Glomerular endothelial cell (primary cell): Measurements from ENCODE around the gene ARRDC1. TPM values are rescaled to one million over a fixed set of nuclear protein-coding genes. Genes with fewer than 3 reads are reported as not detected.
"Not testable (repeated sequence)": the region's sequence is repeated elsewhere in the genome, so short reads cannot be mapped to it uniquely, and the experiment has no call there.

Source experiments
- DNase-seq: peaks from one replicate; pipeline ENCODE4 v3.0.0-alpha.2; 2011; ENCODE audit warnings: low read depth, low spot score; ENCODE audit errors: extremely low read depth
- total RNA-seq: library from RNA; depleted of rRNA; stranded (reverse); fragments of >200 nt; gene quantifications from 2 replicates; pipeline ENCODE4 v1.2.3, GENCODE V29; 2015

The ARRDC1 gene
- total RNA-seq, 1 donor from 2014 or later, result 49.8 TPM

DNA sequence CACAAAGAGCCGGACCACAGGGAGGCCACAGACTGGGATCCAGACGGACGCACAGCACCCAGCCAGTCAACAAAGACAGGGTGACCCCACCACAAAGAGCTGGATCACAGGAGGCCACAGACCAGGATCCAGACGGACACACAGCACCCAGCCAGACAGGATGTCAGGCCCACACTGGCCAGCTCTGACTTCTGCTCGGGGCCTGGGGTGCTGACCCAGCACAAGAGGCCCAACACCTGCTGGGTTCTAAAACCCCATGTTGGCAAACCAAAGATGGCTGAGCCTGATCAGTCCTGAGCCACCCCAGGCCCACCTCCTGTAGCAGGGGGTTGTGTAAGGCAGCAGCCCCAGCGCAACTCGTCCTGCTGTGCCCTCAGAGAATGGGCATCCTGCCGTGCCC, 21.5 kb upstream of the ARRDC1 start:
- no peak for DNase-seq

DNA sequence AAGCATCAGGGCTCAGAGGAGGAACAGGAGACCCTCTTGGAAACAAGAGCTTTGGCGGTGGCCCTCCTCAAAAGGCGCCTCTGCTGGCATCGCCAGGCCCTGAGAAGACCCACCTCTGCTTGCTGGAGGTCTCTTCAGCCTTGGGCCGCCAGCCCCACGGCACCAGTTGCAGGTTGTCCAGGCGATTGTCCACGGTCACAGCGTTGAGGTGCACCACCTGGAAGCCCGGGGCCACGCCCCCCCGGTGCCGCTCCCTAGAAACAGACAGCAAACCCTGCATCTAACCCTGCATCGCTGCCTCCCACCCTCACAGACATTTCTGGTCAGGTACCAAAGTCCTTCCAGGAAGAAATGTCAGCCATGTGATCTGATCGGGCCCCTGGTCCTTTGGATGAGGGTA, 18.6 kb upstream of the ARRDC1 start:
- DNase-seq, result no peak

DNA sequence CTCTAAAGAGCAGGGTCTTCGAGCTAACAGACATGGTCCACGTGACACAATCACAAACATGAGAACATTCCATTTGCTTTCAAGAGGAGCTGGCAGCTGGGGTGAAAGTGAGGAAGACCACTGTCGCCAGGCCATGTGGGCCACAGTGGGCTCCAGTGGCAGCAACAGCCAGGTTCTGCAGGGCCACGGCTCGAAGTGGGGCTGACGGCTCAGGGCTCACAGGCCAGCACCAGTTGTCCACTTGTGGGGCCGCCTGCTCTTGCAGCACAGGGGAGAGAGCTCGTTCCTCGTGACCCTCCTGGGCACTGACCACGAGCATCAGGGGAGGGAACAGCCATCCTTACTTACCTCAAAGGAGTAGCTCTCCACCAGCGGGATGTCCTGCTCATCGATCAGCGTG, 17.2 kb upstream of the ARRDC1 start:
- DNase-seq, result no peak

DNA sequence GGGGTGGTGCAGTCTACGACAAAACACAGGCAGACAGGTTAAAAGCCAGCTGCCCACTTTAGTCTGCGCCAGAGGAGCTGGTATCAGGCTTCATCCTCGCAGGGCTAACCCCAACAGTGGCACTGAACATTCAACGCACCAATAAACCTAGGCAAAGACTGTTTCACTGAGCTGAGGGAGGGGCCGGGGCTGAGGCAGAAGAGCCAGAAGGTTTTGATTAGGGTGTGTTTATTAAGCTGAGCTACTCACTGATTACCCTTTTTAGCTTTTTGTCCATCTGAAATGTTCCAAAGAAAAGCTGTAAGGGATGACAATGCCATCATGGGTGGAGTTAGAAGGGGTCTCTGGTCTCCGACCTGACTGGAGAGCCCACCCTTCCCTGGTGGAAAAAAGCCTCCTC, 16.6 kb upstream of the ARRDC1 start:
- DNase-seq, result no peak

DNA sequence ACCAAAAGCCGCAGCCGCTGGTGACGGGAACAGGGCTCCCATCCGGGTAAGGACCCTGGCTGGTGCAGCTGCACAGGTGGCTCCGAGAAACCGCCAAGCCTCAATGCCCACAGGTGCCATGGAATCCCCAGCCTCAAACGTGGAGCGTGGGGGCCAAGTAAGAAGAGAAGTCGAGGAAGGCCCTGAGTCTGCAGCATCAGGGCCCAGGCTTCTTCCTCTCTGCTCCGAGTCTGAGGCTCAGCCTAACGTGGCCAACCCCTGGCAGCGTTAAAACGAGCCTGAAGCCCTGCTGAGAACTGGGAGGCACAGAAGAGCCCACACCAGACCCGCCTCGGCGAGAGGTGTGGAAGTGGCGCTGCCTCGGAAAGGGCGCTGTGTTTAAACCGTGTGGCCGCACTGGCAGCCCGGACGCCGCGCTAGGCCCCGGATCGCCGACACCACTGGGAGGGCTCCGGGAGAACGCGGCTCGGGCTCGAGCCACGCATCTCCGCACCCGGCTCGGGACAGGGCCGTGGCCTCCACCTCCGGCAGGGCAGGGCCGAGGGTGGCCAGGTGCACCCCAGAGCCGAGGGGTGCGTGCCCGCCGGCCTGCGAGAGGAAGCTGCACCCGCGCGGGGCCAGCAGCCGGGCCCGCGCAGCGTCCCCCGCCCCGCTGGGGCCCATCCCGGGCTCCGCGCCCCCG, 15.9 kb upstream of the ARRDC1 start:
- no peak for DNase-seq

DNA sequence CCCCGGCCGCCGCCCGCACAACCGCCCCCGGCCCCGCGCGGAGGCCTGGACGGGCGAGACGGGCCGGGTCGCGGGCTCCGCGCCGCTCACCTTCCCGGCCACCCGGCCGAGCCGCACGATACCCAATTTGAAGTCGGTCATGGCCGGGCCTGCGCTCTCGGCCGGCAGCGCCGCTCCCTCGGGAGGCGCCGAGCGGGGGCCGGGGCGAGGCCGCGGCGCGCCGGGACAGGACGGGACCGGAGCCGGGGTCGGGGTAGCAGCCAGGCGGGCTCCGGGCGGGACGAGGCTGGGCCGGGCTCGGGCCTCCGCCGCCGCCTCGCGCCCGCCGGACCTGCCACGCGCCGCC, 15.4 kb upstream of the ARRDC1 start:
- no peak for DNase-seq

DNA sequence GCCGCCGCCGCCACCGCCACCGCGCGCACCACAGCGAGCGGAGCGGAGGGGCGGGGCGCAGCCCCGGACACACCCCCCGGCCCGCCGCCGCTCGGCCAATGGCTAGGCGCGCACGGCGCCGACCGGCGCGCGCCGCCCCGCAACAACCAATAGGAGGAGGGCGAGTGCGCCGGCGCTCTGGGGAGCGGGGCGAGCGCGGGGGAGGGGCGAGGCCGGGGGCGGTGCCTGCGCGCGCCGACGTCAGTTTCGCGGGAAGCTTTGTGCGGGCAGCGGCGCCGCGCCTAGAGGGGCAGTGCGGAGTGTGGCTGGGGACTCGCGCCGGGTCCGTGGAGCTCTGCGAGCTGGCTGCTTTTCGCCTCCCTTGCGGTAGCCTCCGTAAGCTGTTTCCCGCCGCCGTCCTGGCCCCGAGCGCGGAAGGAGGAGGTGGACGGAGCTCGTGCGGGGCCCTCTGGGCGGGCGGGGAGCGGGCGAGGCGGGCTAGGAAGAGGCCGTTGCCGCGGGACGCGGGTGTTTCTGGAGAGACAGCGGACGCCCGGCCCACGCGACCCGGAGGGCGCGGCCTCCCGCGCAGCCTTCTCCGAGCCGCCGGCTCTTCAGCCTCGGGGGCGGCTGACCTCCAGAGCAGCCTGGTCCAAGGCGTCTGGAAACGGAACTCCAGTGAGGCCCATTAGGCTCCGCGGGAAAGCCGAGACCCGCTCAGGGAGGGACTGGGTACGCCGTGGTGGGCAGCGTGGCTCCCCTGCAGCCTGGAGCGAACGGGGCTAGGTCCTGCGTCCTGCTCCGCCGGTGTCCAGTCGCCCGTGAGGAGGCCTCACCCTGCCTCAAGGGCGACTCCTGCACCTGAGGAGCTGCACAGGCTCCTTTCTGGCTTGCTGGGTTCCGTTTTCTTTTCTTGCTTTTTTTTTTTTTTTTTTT, 14.8 kb upstream of the ARRDC1 start, which contains the start of gene ZMYND19:
Gene ZMYND19 (minus strand): TSS at position 44 of the 915 bp plus-strand sequence. CDS start 249 bp downstream, outside the sequence.
- no peak for DNase-seq

DNA sequence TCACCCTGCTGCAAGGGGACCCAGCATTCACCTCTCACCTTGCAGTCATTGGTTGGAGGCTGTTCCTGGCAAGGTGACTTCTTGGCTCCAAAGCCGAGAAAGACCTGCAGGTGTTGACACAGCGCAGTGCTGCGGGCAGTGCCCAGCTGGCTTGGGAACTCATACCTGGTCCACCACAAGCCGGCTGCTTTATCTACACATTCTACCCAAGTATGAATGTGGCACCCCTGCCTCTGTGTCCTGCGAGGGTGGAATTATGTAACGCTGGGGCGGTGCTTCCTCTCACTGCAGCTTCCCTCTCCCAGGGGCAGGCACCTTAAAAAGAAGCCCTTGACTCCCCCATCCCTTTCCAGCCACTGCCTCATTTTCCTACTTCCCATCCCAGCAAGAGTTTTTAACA, 12.7 kb upstream of the ARRDC1 start:
- no peak for DNase-seq

DNA sequence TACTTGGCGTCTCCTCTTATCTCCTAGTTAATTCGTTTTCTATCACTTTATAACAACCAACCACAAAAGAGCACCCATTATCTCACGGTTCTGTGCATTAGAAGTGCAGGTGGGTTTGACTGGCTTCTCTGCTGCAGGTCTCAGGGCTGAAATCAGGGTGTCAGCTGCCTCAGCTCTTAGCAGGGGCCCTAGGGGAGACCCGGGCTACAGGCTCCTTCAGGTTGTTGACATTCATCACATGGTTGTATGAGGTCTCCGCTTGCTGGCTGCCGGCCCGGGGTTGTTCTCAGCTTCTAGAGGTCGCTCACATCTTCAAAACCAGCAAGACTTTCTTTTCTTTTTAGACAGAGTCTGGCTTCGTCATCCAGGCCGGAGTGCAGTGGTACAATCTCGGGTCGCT, 12.3 kb upstream of the ARRDC1 start:
- no peak for DNase-seq

DNA sequence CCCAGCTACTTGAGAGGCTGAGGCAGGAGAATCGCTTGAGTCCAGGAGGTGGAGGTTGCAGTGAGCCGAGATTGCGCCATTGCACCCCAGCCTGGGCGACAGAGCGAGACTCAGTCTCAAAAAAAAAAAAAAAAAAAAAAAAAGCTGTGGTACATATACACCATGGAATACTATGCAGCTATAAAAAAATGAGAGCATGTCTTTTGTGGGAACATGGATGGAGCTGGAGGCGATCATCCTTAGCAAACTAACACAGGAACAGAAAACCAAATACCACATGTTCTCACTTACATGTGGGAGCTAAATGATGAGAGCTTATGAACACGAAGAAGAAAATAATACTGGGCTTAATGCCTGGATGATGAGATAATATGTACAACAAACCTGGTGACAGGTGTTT, 8.9 kb upstream of the ARRDC1 start:
- DNase-seq, result not testable (repeated sequence)

DNA sequence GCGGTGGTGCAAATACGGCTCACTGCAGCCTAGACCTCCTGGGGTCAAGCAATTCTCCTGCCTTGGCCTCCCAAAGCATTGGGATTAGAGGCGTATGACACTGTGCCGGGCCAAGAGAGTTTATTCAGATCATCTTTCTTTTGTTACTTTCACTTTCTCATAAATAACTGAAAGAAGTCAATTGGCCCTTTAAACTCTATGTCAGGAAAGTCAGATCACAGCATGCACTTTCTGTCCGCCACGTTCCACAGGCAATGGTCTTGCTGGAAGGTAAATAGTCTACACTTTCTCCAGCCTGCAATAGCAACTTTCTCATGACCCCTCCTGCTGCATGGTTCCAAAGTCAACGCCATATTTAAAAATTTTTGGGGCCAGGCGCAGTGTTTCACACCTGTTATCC, 6.5 kb upstream of the ARRDC1 start:
- DNase-seq, result no peak

DNA sequence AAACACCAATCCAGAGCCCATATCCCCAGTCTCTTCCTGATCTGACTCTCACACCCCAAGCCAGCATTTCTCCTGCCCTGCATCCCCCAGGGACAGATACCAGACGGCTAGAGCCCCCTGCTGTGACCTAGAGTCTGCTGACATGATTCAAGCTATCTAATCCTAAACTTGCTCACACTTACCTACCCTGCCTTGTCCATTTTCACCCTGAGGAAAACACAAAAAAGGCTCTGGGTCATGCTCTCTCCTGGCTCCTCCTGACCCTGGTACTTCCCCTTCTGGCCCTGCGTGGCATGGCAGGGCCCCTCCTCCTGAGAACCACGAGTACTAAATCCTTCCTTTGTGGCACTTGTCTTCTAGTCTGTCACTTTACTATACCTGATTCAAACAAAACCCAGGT, 2.8 kb upstream of the ARRDC1 start:
- DNase-seq, result no peak

DNA sequence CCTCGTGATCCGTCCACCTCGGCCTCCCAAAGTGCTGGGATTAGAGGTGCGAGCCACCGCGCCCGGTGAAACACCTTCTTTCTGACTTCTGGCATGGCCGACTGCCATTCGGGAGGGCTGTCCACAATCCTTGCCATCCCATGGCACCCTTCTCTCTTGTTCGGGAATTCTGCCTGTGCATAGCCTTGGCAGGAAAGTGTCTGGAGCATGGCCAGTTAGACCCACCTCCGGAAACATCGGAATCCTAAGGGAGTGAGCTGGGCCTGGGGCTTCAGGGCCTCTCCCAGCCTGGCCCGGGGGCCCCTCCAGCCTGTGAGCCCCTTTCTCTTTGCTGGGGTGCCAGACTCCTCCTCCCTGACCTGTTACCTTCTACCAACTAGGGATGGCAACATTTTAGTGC, 1.6 kb upstream of the ARRDC1 start:
- no peak for DNase-seq

DNA sequence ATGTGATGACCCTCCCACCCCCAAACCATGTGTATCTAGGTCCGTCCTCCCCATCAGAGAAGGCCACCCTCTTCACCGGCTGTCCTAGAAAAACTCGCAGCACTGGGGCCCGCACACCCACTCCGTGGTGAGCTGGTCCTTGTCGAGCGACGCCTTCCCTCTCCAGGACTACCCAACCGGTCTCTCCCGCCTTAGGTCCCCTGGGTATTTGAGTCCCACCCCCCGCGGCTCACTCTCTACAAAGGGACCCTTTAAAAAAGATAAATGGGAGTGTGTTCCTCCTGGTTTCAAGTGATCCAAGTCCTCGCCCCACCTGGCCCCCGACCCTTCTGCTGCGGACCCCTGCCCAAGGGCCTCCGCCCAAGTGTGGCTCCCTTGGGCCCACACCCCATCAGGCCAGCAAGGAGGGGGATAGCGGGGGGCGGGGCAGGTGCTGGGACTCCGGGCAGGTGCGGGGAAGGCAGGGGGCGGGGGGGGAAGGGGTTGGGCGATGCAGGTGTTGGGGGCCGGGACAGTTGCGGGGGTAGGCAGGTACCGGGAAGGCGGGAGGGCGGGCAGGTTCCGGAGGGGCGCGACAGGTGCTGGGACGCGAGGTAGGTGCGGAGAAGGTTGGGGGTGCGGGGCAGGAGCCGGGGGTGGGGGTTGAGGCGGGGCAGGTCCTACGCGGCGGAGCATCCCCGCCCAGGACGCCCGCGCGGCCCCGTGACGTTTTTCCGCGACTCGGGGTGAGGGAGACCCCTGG, 970 bp upstream of the ARRDC1 start:
- no peak for DNase-seq

DNA sequence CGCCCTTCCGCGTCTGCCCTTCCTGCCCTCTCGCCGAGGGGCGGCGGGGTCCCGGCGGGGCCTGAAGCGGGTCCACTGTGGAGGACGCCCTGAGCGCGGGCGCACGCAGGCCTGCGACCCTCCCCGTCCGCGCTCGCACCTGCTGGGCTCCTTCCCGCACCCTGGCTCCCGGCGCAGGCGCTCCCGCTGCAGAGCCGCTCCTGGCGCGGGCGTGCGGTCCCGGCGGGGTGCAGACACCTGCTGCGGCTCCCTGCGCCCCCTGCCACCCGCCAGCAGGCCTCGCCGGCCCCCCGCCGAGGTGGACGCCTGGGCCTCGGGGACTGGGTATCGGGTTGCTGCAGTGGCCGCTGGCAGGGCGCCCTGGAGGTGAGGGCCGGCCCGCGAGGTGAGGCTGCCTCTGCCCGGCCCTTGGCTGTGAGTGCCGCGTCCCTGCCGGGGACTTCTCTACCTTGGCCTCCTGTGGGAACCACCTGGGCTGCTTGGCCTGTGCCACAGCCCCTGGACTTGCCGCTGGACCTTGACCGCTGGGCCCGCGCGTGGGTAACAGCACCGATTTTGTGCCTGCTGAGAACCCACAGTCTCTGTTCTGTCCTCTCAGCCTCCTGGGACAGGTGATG, 627 bp downstream of the ARRDC1 start:
- DNase-seq, result no peak

DNA sequence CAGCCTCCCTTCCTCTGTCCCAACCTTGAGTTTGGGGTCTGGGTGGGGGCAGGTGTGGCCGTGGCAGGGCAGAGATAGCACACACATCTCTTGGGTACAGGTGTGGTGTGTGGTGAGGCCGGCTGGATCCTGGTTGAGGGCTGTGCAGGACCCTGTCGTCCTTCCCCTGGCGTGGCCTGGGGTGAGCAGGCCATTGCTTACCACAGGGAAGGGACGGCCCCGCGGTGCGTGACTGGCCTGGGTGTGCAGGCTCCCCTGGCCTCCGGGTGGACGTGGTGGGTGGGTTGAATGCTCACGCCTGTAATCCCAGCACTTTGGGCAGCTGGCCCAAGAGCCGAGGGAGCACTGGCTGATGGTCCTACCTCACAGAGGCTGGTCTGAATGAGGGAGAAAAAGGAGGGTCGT, 1.2 kb downstream of the ARRDC1 start:
- no peak for DNase-seq

DNA sequence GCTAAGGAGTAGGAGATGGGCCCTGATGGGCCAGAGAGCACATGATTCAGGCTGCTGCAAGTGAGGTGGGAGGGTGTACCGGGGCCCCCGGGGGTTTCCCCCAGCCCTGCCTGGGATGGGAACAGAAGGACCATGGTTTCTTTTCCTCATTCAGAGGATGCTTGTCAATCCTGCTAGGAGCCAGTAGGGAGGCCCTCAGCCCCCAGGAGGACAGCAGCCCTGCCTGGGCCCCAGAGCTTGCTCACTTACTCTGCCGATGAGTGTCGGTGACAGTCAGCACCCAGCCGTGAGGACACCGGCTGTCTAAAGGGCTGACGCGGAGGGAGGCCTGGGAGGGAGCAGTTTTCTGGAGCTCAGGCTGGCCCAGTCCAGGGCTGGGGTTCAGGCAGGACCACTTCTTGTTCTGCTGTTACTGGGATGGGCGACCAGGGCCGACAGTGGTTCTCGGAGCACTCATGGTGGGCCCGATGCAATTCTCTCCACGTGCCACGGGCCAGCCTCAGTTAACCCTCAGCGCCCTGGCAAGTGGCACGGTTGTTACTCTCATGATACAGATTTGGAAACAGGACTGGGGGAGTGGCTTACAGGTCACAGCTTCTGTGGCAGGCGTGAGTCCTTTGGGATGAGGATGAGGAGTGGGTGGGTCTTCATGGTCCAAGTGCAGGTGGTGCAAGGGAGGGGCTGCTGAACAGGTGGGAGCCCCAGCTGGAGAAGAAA, 1.8 kb downstream of the ARRDC1 start:
- DNase-seq, result no peak

DNA sequence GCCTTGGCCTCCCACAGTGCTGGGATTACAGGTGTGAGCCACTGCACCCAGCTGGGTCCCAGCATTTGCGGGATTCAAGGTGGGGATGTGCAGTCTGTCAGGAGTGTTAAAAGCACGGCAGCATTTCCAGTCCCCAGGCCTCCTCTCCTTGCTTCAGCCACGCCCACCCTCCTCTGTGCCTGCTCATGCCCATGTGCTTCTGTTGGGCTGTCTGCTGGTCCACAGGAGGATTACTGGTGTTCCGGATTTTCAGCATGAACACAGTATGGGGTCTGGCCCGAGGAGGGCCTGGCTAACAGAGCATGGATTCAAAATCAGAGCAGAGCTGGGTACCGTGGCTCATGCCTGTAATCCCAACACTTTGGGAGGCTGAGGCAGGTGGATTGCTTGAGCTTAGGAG, 5.5 kb downstream of the ARRDC1 start:
- DNase-seq, result no peak

DNA sequence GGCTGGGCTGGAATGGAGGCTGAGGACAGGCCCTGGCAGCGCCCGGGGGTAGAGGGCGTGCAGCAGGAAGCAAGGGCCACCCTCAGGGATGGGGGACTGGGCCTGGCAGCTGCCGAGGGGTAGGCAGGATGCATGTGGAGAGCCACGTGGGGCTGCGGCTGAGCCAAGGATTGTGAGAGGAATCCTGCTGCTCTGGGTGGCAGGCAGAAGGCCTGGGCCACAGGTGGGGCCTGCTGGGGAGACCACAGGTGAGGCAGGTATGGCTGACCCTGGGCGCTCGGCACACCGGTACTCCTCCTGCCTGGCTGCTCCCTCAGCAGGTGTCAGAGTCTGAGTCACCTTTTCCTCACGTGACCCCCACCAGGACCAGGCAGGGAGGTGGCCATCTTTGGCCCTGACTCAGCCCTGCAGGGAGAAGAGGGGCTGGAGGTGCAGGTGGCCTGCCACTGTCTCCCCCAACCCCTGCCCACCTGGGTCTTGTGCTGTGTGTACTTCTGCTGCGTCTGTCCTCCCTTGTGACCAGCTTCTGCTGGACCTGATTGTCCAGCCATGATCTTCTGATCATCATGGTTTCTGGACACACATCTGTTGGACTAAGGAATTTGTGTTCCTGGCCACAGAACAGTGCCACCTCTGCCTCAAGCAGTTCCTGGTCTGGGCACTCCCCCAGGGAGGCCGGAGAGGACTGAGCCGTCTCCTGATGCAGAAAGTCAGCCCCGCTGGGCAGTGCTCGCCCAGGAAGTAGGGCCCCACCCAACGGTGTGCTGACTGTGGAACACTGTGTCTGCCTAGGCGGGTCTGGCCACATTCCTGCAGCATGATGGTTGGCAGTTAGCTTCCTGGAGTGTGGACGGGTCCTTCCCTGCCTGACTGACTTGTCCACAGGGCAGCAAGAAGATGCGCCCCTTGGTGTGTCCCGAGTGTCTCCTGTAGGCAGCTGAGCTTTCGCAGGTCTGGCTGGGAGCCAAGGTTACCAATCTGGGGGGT, 6.4 kb downstream of the ARRDC1 start:
- DNase-seq, result no peak
